NCI-H187 treated with DMSO at 0.1 percent for 48 hours (cell line): Measurements from ENCODE around the gene AGRN.
"Not testable (repeated sequence)": the region's sequence is repeated elsewhere in the genome, so short reads cannot be mapped to it uniquely, and the experiment has no call there.

ENCODE experiments used
- DNase-seq: peaks from one replicate; lab custom pipeline; 2025; lab: John Stamatoyannopoulos, UW

Gene AGRN

GRCh38 chr1:1092894-1093609 is 73.1 kb downstream of the AGRN start:
- DNase-seq, result no peak

GRCh38 chr1:1093610-1093943 is 73.7 kb downstream of the AGRN start:
- DNase-seq, result no peak

- no peak for DNase-seq
These were observed 75.1 kb downstream of the AGRN start for GRCh38 chr1:1094981-1095380.

- not testable (repeated sequence) for DNase-seq
These were observed 76.2 kb downstream of the AGRN start for GRCh38 chr1:1096136-1096535.

GRCh38 chr1:1098681-1099421 is 78.9 kb downstream of the AGRN start:
- DNase-seq, result no peak

GRCh38 chr1:1099506-1100183 is 79.7 kb downstream of the AGRN start:
- no peak for DNase-seq

GRCh38 chr1:1100296-1100695 is 80.4 kb downstream of the AGRN start:
- DNase-seq, result no peak

- no peak for DNase-seq
These were observed 81.6 kb downstream of the AGRN start for GRCh38 chr1:1101503-1101902.

- not testable (repeated sequence) for DNase-seq
These were observed 84.2 kb downstream of the AGRN start for GRCh38 chr1:1104152-1104551.
